Activated gamma-delta T cell treated with Interleukin-2 at 50 U/mL for 16 hours (primary cell): ENCODE measurements around the gene NEBL.

Experiments
- DNase-seq: peaks from one replicate; pipeline ENCODE4 v3.0.0-alpha.2; 2020

The NEBL gene

GRCh38 chr10:20778008-20778757, 118.9 kb downstream of the NEBL start:
- no peak for DNase-seq

GRCh38 chr10:20776384-20777118, 120.6 kb downstream of the NEBL start:
- DNase-seq, result no peak

GRCh38 chr10:20771051-20771450, 126.1 kb downstream of the NEBL start:
- DNase-seq, result no peak

GRCh38 chr10:20769481-20769880, 127.6 kb downstream of the NEBL start:
- DNase-seq, result no peak

GRCh38 chr10:20768843-20769242, 128.3 kb downstream of the NEBL start:
- no peak for DNase-seq

GRCh38 chr10:20767028-20767427, 130.1 kb downstream of the NEBL start:
- no peak for DNase-seq

GRCh38 chr10:20765066-20765465, 132.0 kb downstream of the NEBL start:
- no peak for DNase-seq

- DNase-seq, result no peak
Measured at GRCh38 chr10:20760460-20760859, 136.7 kb downstream of the NEBL start.

- DNase-seq, result no peak
Measured at GRCh38 chr10:20748551-20748950, 148.6 kb downstream of the NEBL start.

- DNase-seq, result no peak
Measured at GRCh38 chr10:20747782-20748181, 149.3 kb downstream of the NEBL start.

GRCh38 chr10:20746856-20747255, 150.3 kb downstream of the NEBL start:
- no peak for DNase-seq

- no peak for DNase-seq
Measured at GRCh38 chr10:20745556-20746375, 151.3 kb downstream of the NEBL start.

- DNase-seq, result no peak
Measured at GRCh38 chr10:20744821-20745220, 152.3 kb downstream of the NEBL start.

- no peak for DNase-seq
Measured at GRCh38 chr10:20743942-20744341, 153.2 kb downstream of the NEBL start.

GRCh38 chr10:20742737-20743541, 154.2 kb downstream of the NEBL start:
- DNase-seq, result no peak

- no peak for DNase-seq
Measured at GRCh38 chr10:20740120-20740519, 157.0 kb downstream of the NEBL start.

- no peak for DNase-seq
Measured at GRCh38 chr10:20737107-20737506, 160.0 kb downstream of the NEBL start.
